AG04449 (cell line): ENCODE results near the gene TSPAN31.
A peak's percentile ranks its signal among the peaks of the same experiment; 100 is the strongest.
"Not testable (repeated sequence)": the region's sequence is repeated elsewhere in the genome, so short reads cannot be mapped to it uniquely, and the experiment has no call there.

Source experiments
- CTCF ChIA-PET: fragments of 350-600 bp; formaldehyde crosslinking; extraction: SDS; loops from one replicate; lab custom pipeline; 2021; ENCODE audit warnings: antibody characterized with exemption; lab: Yijun Ruan, JAX
- POLR2A ChIA-PET: fragments of 400-600, 350-600 bp; formaldehyde crosslinking; extraction: SDS; loops from one replicate; lab custom pipeline; 2020; ENCODE audit warnings: antibody characterized with exemption, inconsistent platforms; lab: Yijun Ruan, JAX
- DNase-seq: peaks from one replicate; pipeline ENCODE4 v3.0.0-alpha.2; 2010; ENCODE audit warnings: low read depth, low spot score
- H3K4me3 ChIP-seq: 2 replicates; pipeline ENCODE4 v1.5.1; 2011; ENCODE audit warnings: low read depth, mild to moderate bottlenecking, control low read depth, low read length
- TF ChIP-seq, protein P1 (sequence below): IDR thresholded peaks from one replicate; pipeline ENCODE4 v1.5.1; 2011; ENCODE audit warnings: mild to moderate bottlenecking, moderate library complexity, low read length, control low read depth, inconsistent platforms; ENCODE audit not compliant: insufficient read depth; ENCODE audit errors: missing control alignments

Gene TSPAN31

DNA sequence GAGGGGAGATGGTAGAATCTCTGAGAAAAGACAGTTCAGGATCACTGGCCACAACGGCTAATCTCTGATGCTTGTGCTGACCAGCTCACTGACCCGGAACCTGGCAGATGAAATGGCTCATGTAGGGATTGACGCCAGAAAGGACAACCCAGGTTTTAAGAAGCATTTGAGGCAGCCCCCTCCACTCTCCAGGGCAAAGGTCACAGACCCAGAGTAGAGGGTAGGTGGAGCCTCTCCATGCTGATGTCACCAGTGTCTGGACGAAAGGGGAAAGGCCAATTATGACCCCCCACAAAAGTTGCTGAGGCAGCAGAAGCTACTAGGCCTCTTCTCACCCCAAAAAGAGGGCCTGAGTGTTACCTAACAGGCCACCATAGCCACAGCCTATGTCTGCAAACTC lies 25.9 kb downstream of the TSPAN31 start:
- POLR2A ChIA-PET = no interaction called here
- CTCF ChIA-PET = interaction anchor here (0.9 to 1.7 kb wide), 3 partner anchors 9 to 14 kb away, joined by 4 to 8 read pairs (median 4); partner anchors contain the start of gene TSFM
- no peak for DNase-seq
- TF ChIP-seq, protein P1, sequence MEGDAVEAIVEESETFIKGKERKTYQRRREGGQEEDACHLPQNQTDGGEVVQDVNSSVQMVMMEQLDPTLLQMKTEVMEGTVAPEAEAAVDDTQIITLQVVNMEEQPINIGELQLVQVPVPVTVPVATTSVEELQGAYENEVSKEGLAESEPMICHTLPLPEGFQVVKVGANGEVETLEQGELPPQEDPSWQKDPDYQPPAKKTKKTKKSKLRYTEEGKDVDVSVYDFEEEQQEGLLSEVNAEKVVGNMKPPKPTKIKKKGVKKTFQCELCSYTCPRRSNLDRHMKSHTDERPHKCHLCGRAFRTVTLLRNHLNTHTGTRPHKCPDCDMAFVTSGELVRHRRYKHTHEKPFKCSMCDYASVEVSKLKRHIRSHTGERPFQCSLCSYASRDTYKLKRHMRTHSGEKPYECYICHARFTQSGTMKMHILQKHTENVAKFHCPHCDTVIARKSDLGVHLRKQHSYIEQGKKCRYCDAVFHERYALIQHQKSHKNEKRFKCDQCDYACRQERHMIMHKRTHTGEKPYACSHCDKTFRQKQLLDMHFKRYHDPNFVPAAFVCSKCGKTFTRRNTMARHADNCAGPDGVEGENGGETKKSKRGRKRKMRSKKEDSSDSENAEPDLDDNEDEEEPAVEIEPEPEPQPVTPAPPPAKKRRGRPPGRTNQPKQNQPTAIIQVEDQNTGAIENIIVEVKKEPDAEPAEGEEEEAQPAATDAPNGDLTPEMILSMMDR = no peak
- no peak overlapping the region for H3K4me3 ChIP-seq

DNA sequence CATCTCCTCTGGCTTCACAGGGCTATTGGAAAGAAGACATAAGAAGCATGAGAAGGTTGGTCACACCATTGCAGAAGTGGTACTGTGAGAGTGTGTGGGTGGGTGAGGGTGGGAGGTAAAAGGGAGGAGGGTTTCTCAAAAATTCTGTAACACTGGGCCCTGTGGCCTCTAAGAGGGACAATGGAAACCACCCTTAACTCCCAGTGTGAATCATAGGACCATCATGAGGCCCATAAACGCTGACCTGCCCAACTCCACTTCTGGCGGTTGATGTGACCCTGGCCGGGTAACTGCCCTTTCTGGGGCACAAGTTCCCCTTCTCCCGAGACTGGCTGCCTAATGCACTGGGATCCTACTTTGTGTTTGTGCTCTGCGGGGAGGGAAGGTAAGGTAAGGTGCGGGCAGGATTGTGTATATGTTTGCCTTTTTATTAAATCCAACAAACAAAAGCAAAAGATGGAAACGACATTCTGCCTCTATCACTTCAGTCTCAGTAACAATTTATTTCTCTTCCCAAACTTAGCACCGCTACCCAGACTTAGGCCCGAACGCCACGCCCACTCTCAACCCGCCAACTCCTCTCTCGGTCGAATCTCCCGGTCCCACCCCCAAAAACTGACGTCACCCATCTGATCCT lies 26.5 kb downstream of the TSPAN31 start:
- H3K4me3 ChIP-seq = peak overlapping the region; percentile 99
- POLR2A ChIA-PET = interaction anchor here (0.5 to 0.9 kb wide), 4 partner anchors 19 to 93 kb away, joined by 3 to 5 read pairs (median 4); partner anchors contain the start of gene CDK4
- TF ChIP-seq, protein P1 = no peak
- CTCF ChIA-PET = interaction anchor here (0.8 to 4.2 kb wide), 8 partner anchors 10 to 127 kb away, joined by 3 to 31 read pairs (median 4); partner anchors contain the start of gene TSFM
- peak; percentile 31 for DNase-seq

DNA sequence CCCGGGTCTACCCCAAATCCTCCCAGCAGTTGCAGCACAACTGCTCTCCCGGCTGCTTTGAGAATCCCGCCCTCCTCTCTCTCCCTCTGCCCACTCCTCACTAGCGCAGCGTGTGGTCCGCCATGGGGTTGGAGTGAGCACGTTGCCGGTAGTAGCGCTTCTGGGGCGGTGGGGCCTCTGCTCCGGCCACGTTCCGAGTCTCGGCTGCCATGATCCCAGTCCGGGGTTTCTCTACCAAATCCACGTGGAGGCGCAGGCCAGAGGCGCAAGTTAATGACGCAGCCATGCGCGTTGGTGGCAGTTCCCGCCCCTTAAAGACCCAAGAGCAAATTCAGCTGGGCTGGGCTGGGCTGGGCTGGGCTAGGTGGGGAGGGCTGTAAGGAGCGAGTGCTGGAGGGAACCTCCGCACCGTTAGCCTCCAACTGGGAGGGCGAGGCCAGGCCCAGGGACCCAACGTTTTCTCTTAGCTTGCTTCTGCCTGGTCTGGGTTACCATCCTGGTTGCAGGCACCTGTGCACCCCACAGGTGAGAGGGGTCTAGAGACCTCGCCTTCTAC lies 27.1 kb downstream of the TSPAN31 start, which contains the start of gene METTL1:
TSS of gene METTL1 (minus strand) at position 233 of the 556 bp plus-strand sequence. CDS start at position 211, 22 bp downstream.
- POLR2A ChIA-PET = interaction anchor here (0.5 to 1.2 kb wide), 8 partner anchors 11 to 124 kb away, joined by 3 to 5 read pairs (median 4); partner anchors contain the start of genes CDK4, TSFM and TSPAN31
- DNase-seq = peak; percentile 73
- H3K4me3 ChIP-seq = peak within 1 kb of the TSS; percentile 99
- CTCF ChIA-PET = interaction anchor here (0.8 to 4.2 kb wide), 7 partner anchors 9 to 126 kb away, joined by 3 to 31 read pairs (median 4); partner anchors contain the start of gene TSFM
- TF ChIP-seq, protein P1 = no peak

DNA sequence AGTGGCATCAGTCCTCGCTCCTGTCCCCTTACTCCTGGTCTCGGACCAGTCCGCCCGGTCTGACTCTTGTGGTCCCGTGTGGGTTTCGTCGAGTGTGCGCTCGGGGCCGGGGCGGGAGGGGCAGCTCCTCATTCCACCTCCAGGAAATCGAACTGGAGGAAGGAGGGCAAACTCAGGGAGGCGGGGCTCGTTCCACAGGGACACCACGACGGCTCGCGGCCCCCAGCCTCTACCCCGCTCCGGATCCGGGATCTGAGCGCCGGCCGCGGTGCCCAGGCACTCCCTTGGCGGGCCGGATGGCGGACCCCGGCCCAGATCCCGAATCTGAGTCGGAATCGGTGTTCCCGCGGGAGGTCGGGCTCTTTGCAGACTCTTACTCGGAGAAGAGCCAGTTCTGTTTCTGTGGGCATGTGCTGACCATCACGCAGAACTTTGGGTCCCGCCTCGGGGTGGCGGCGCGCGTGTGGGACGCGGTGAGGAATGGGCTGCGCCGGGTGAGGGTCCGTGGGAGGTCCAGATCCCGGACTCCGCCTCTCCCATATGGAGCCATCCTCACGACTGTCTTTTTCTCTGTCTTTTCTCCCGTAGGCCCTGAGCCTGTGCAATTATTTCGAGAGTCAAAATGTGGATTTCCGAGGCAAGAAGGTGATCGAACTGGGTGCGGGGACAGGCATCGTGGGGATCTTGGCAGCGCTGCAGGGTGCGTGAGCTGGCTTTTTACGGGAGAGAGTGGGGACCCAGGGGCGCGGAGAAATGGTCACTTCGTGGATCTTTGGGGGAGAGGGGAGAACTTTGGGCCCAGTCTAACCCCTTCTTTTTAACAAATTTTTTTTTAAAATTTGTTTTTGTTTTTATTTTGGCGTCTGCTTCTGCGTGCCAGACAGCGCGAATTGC lies 27.8 kb downstream of the TSPAN31 start, which contains the start of gene EEF1AKMT3:
TSS of gene EEF1AKMT3 (plus strand) at position 186 of the 894 bp plus-strand sequence. CDS start at position 297, 111 bp downstream.
- CTCF ChIA-PET = interaction anchor here (0.8 to 4.2 kb wide), 7 partner anchors 8 to 125 kb away, joined by 3 to 31 read pairs (median 4); partner anchors contain the start of gene TSFM
- POLR2A ChIA-PET = interaction anchor here (0.5 to 1.2 kb wide), 8 partner anchors 10 to 123 kb away, joined by 3 to 5 read pairs (median 4); partner anchors contain the start of genes CDK4, TSFM and TSPAN31
- TF ChIP-seq, protein P1 = no peak
- H3K4me3 ChIP-seq = peak within 1 kb of the TSS; percentile 99
- no peak for DNase-seq

DNA sequence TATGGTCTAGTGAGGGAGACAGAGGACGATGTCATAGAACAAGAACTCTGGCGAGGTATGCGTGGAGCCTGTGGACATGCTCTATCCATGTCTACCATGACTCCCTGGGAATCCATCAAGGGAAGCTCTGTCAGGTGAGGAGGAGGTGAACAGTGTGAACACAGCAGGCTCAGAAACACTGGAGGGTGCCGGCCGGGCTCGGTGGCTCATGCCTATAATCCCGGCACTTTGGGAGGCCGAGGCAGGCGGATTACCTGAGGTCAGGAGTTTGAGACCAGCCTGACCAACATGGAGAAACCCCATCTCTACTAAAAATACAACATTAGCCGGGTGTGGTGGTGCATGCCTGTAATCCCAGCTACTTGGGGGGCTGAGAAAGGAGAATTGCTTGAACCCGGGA lies 29.8 kb downstream of the TSPAN31 start:
- POLR2A ChIA-PET, DNase-seq, H3K4me3 ChIP-seq: not testable (repeated sequence)
- CTCF ChIA-PET = interaction anchor here (0.7 to 4.2 kb wide), 7 partner anchors 9 to 129 kb away, joined by 3 to 31 read pairs (median 3); partner anchors contain the start of gene TSFM

DNA sequence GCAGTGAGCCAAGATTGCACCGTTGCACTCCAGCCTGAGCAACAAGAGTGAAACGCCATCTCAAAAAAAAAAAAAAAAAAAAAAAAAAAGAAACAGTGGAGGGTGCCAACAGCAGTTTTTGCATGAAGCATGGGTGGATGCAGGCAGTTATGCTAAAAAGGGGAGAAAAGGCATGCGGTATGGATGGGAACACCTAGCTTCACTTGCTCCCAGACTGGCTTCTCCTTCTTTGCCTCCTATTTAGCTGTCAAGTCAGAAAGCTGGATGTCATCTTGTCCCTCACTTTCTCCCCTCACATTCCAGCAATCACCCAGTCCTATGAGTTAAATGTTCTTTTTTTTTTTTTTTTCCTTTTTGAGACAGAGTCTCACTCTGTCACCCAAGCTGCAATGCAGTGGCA lies 30.2 kb downstream of the TSPAN31 start:
- TF ChIP-seq, protein P1 = no peak
- DNase-seq = no peak
- no peak overlapping the region for H3K4me3 ChIP-seq
- ChIA-PET POLR2A (no interaction called here), CTCF (interaction anchor here (0.7 to 4.2 kb wide), 7 partner anchors 9 to 129 kb away, joined by 3 to 31 read pairs (median 4); partner anchors contain the start of gene TSFM)
